GM12878 (cell line): Measurements from ENCODE around the gene CCBE1. TPM values are rescaled to one million over a fixed set of nuclear protein-coding genes. Genes with fewer than 3 reads are reported as not detected.

Experiments
- ASH2L ChIP-seq: fragments of 300-600, 200-600 bp; sonication (generic); IDR thresholded peaks from 2 replicates; pipeline ENCODE4 v1.6.1; 2017; ENCODE audit warnings: low read depth, mild to moderate bottlenecking, borderline replicate concordance
- ATF7 ChIP-seq: fragments of 450-650 bp; IDR thresholded peaks from 2 replicates; pipeline ENCODE4 v1.6.1; 2016; ENCODE audit warnings: low read depth, mild to moderate bottlenecking
- BHLHE40 ChIP-seq, 2 experiments: fragments of 450-650 bp in 1 of 2; IDR thresholded peaks; 2 replicates each; pipeline ENCODE4 v1.6.1; 2011 to 2017; ENCODE audit warnings: low read depth in 2 of 2, borderline replicate concordance in 1 of 2, improper control_type of control experiment in 1 of 2, low read length in 1 of 2, mild to moderate bottlenecking in 1 of 2
- CHD4 ChIP-seq: fragments of 200-600 bp; sonication (generic); IDR thresholded peaks from 2 replicates; pipeline ENCODE4 v1.6.1; 2016; ENCODE audit warnings: mild to moderate bottlenecking
- IKZF2 ChIP-seq, 2 experiments: fragments of 450-650 bp; IDR thresholded peaks; 2 replicates each; pipeline ENCODE4 v1.6.1; 2017; ENCODE audit warnings: mild to moderate bottlenecking in 2 of 2, moderate library complexity in 2 of 2
- IRF4 ChIP-seq: IDR thresholded peaks from 2 replicates; pipeline ENCODE4 v1.6.1; 2011; ENCODE audit warnings: low read depth, low read length
- POU2F2 ChIP-seq: IDR thresholded peaks from 3 replicates; pipeline ENCODE4 v1.6.1; 2011; ENCODE audit warnings: low read depth, mild to moderate bottlenecking, low read length, borderline replicate concordance
- RCOR1 ChIP-seq: conservative IDR thresholded peaks from 2 replicates; pipeline ENCODE4 v1.6.1; 2012; ENCODE audit warnings: low read depth, low read length, improper control_type of control experiment
- RELB ChIP-seq: fragments of 450-650 bp; IDR thresholded peaks from 2 replicates; pipeline ENCODE4 v1.6.1; 2017; ENCODE audit warnings: low read depth, mild to moderate bottlenecking, moderate library complexity
- SMC3 ChIP-seq: IDR thresholded peaks from 2 replicates; pipeline ENCODE4 v1.6.1; 2011; ENCODE audit warnings: low read length, improper control_type of control experiment, borderline replicate concordance
- SRF ChIP-seq, 2 experiments: IDR thresholded peaks; 2 replicates each; pipeline ENCODE4 v1.6.1; 2011; ENCODE audit warnings: low read depth in 2 of 2, low read length in 2 of 2, mild to moderate bottlenecking in 1 of 2, moderate library complexity in 1 of 2
- polyA plus RNA-seq, 11 experiments: library from polyadenylated mRNA; depleted of rRNA in 4 of 11; unstranded in 6 of 11; stranded (reverse) in 5 of 11; fragments of >200 nt; fragmentation: Nextera tagmentation in 4 of 11; fragmentation: Illumina TruSeq in 1 of 11; extraction: Ambion mirVana in 4 of 11; extraction: Trizol in 1 of 11; gene quantifications; 1 replicate in 1 of 11; 2 replicates in 10 of 11; pipeline versions ENCODE4 v1.2.1 to v1.2.3, GENCODE V29; 2011 to 2016; ENCODE audit warnings: inconsistent platforms in 2 of 11, missing spikeins in 2 of 11, low read depth in 1 of 11
- total RNA-seq, 4 experiments: library from RNA; depleted of rRNA in 3 of 4; stranded (reverse); fragments of >200 nt in 3 of 4; fragmentation: Illumina TruSeq in 1 of 4; extraction: Trizol in 1 of 4; gene quantifications; 2 replicates each; pipeline versions ENCODE4 v1.2.1 to v1.2.3, GENCODE V29; 2013 to 2021
- TF ChIP-seq, protein P1 (sequence below): fragments of 450-650 bp; formaldehyde crosslinking; IDR thresholded peaks from 2 replicates; pipeline ENCODE4 v1.5.0; 2022; ENCODE audit warnings: mild to moderate bottlenecking, missing genetic modification characterization
- TF ChIP-seq, protein P2 (sequence below): IDR thresholded peaks from 2 replicates; pipeline ENCODE4 v1.6.1; 2011; ENCODE audit warnings: low read depth, low read length, improper control_type of control experiment, borderline replicate concordance
- TF ChIP-seq, protein P3 (sequence below): IDR thresholded peaks from 2 replicates; pipeline ENCODE4 v1.6.1; 2012; ENCODE audit warnings: low read depth, low read length, improper control_type of control experiment

The CCBE1 gene
- total and polyA plus RNA-seq, 10 of the 15 experiments (the other 5 are each of a cell fraction or from before 2014, with no cell fraction given), result 0.03 to 0.49 (median 0.04) TPM; not detected in 7

GRCh38 chr18:59613903-59614302 lies 83.3 kb downstream of the CCBE1 start (continued):
- TF ChIP-seq, protein P1, sequence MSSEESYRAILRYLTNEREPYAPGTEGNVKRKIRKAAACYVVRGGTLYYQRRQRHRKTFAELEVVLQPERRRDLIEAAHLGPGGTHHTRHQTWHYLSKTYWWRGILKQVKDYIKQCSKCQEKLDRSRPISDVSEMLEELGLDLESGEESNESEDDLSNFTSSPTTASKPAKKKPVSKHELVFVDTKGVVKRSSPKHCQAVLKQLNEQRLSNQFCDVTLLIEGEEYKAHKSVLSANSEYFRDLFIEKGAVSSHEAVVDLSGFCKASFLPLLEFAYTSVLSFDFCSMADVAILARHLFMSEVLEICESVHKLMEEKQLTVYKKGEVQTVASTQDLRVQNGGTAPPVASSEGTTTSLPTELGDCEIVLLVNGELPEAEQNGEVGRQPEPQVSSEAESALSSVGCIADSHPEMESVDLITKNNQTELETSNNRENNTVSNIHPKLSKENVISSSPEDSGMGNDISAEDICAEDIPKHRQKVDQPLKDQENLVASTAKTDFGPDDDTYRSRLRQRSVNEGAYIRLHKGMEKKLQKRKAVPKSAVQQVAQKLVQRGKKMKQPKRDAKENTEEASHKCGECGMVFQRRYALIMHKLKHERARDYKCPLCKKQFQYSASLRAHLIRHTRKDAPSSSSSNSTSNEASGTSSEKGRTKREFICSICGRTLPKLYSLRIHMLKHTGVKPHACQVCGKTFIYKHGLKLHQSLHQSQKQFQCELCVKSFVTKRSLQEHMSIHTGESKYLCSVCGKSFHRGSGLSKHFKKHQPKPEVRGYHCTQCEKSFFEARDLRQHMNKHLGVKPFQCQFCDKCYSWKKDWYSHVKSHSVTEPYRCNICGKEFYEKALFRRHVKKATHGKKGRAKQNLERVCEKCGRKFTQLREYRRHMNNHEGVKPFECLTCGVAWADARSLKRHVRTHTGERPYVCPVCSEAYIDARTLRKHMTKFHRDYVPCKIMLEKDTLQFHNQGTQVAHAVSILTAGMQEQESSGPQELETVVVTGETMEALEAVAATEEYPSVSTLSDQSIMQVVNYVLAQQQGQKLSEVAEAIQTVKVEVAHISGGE (CRISPR knock-in tag), result no peak
- no peak for TF ChIP-seq ASH2L
- TF ChIP-seq, protein P2, sequence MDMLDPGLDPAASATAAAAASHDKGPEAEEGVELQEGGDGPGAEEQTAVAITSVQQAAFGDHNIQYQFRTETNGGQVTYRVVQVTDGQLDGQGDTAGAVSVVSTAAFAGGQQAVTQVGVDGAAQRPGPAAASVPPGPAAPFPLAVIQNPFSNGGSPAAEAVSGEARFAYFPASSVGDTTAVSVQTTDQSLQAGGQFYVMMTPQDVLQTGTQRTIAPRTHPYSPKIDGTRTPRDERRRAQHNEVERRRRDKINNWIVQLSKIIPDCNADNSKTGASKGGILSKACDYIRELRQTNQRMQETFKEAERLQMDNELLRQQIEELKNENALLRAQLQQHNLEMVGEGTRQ, result no peak
- TF ChIP-seq IKZF2 (IDR thresholded peaks at IDR 0.05), result no peak
- no peak for TF ChIP-seq IRF4
- TF ChIP-seq ATF7, result no peak
- TF ChIP-seq SMC3, result no peak
- no peak for TF ChIP-seq POU2F2
- TF ChIP-seq, protein P3, sequence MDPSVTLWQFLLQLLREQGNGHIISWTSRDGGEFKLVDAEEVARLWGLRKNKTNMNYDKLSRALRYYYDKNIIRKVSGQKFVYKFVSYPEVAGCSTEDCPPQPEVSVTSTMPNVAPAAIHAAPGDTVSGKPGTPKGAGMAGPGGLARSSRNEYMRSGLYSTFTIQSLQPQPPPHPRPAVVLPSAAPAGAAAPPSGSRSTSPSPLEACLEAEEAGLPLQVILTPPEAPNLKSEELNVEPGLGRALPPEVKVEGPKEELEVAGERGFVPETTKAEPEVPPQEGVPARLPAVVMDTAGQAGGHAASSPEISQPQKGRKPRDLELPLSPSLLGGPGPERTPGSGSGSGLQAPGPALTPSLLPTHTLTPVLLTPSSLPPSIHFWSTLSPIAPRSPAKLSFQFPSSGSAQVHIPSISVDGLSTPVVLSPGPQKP, result no peak
- no peak for TF ChIP-seq RELB
- TF ChIP-seq RCOR1, result no peak
- no peak for TF ChIP-seq BHLHE40 (IDR thresholded peaks at IDR 0.05; ENCODE audit: borderline replicate concordance in 1 of 2, low read depth in 2 of 2, low read length in 1 of 2)
- TF ChIP-seq SRF (IDR thresholded peaks at IDR 0.05; ENCODE audit: low read depth in 2 of 2, low read length in 2 of 2), result no peak
- TF ChIP-seq CHD4, result no peak
